Liver (tissue), 9 donors: ENCODE data around the gene OR2D3. TPM values are rescaled to one million over a fixed set of nuclear protein-coding genes. Genes with fewer than 3 reads are reported as not detected.

ENCODE experiments used
- DNase-seq: peaks from one replicate; pipeline ENCODE4 v3.0.0-alpha.2; 2017; ENCODE audit warnings: low spot score
- H3K27ac ChIP-seq, 2 donors: one replicate each; pipeline ENCODE4 v1.7.0; 2013; ENCODE audit warnings: inconsistent platforms in 2 of 2, low read length in 2 of 2, control low read depth in 1 of 2, low read depth in 1 of 2, mild to moderate bottlenecking in 1 of 2
- H3K27me3 ChIP-seq, 4 donors: one replicate each; pipeline versions ENCODE4 v1.6.1 to v1.7.0; 2013; ENCODE audit warnings: low read length in 3 of 4, inconsistent platforms in 1 of 4, mild to moderate bottlenecking in 1 of 4, moderate library complexity in 1 of 4; ENCODE audit not compliant: control insufficient read depth in 4 of 4, insufficient read depth in 4 of 4
- H3K36me3 ChIP-seq, 4 donors: one replicate each; pipeline versions ENCODE4 v1.6.1 to v1.7.0; 2013; ENCODE audit warnings: low read length in 3 of 4, mild to moderate bottlenecking in 3 of 4, low read depth in 1 of 4, moderate library complexity in 1 of 4; ENCODE audit not compliant: control insufficient read depth in 4 of 4, insufficient read depth in 3 of 4
- H3K4me1 ChIP-seq, 4 donors: one replicate each; pipeline versions ENCODE4 v1.6.1 to v1.7.0; 2013; ENCODE audit warnings: low read length in 3 of 4, mild to moderate bottlenecking in 3 of 4, moderate library complexity in 1 of 4; ENCODE audit not compliant: control insufficient read depth in 4 of 4, insufficient read depth in 4 of 4
- H3K4me3 ChIP-seq, 3 donors: one replicate each; pipeline versions ENCODE4 v1.6.1 to v1.7.0; 2013; ENCODE audit warnings: low read length in 3 of 3, control low read depth in 1 of 3, low read depth in 1 of 3, mild to moderate bottlenecking in 1 of 3
- H3K9ac ChIP-seq, 2 donors: one replicate each; pipeline ENCODE4 v1.7.0; 2013; ENCODE audit warnings: low read length in 2 of 2, mild to moderate bottlenecking in 2 of 2, moderate library complexity in 2 of 2, control low read depth in 1 of 2, low read depth in 1 of 2
- H3K9me3 ChIP-seq, 4 donors: one replicate each; pipeline versions ENCODE4 v1.6.1 to v1.7.0; 2013; ENCODE audit warnings: low read length in 3 of 4; ENCODE audit not compliant: control insufficient read depth in 4 of 4
- CTCF ChIP-seq: fragments of 150-350 bp; IDR thresholded peaks from 2 replicates; pipeline ENCODE4 v1.5.1; 2017; ENCODE audit warnings: improper control_type of control experiment, low read depth, low read length; ENCODE audit not compliant: missing input control
- EGR1 ChIP-seq, 2 donors: IDR thresholded peaks; 2 replicates each; pipeline ENCODE4 v1.6.1; 2016 to 2018; ENCODE audit warnings: antibody characterized with exemption in 2 of 2, low read depth in 2 of 2
- FOXA1 ChIP-seq: IDR thresholded peaks from 2 replicates; pipeline ENCODE4 v1.6.1; 2016; ENCODE audit warnings: antibody characterized with exemption
- FOXA2 ChIP-seq: IDR thresholded peaks from 2 replicates; pipeline ENCODE4 v1.6.1; 2016; ENCODE audit warnings: antibody characterized with exemption
- HNF4A ChIP-seq, 2 donors: conservative IDR thresholded peaks; 2 replicates each; pipeline ENCODE4 v1.6.1; 2016; ENCODE audit warnings: antibody characterized with exemption in 2 of 2, mild to moderate bottlenecking in 2 of 2
- HNF4G ChIP-seq: IDR thresholded peaks from 2 replicates; pipeline ENCODE4 v1.6.1; 2016; ENCODE audit warnings: antibody characterized with exemption
- JUND ChIP-seq, 2 donors: IDR thresholded peaks; 2 replicates each; pipeline ENCODE4 v1.6.1; 2016; ENCODE audit warnings: antibody characterized with exemption in 2 of 2
- MAX ChIP-seq: IDR thresholded peaks from 2 replicates; pipeline ENCODE4 v1.6.1; 2016; ENCODE audit warnings: antibody characterized with exemption
- RAD21 ChIP-seq, 2 donors: IDR thresholded peaks; 2 replicates each; pipeline ENCODE4 v1.6.1; 2016; ENCODE audit warnings: antibody characterized with exemption in 2 of 2, mild to moderate bottlenecking in 2 of 2
- RXRA ChIP-seq, 2 donors: IDR thresholded peaks; 2 replicates each; pipeline ENCODE4 v1.6.1; 2017 to 2018; ENCODE audit warnings: antibody characterized with exemption in 2 of 2, mild to moderate bottlenecking in 1 of 2
- SP1 ChIP-seq: IDR thresholded peaks from 2 replicates; pipeline ENCODE4 v1.6.1; 2018; ENCODE audit warnings: antibody characterized with exemption, mild to moderate bottlenecking
- TAF1 ChIP-seq: conservative IDR thresholded peaks from 2 replicates; pipeline ENCODE4 v1.6.1; 2016; ENCODE audit warnings: antibody characterized with exemption, mild to moderate bottlenecking
- YY1 ChIP-seq: IDR thresholded peaks from 2 replicates; pipeline ENCODE4 v1.6.1; 2016; ENCODE audit warnings: antibody characterized with exemption, mild to moderate bottlenecking
- WGBS: extraction: QIAGEN DNeasy Blood & Tissue Kit; methylation state at CpG from one replicate; pipeline ENCODE4 v1.1.7; 2013; 5-methylcytosine and 5-hydroxymethylcytosine counted together
- polyA plus RNA-seq, 2 donors: library from polyadenylated mRNA; stranded (reverse) in 1 of 2; unstranded in 1 of 2; fragments of 200-250 nt in 1 of 2; fragments of >200 nt in 1 of 2; fragmentation: Nextera tagmentation in 1 of 2; extraction: Ambion mirVana in 1 of 2; gene quantifications; one replicate each; pipeline versions ENCODE4 v1.2.1 to v1.2.3, GENCODE V29; 2013 to 2015
- total RNA-seq, 2 donors: library from RNA; depleted of rRNA; stranded (reverse); fragments of >200 nt; gene quantifications; one replicate each; pipeline ENCODE4 v1.2.3, GENCODE V29; 2014
- TF ChIP-seq, protein P1 (sequence below): IDR thresholded peaks from 2 replicates; pipeline ENCODE4 v1.6.1; 2016; ENCODE audit warnings: antibody characterized with exemption
- TF ChIP-seq, protein P2 (sequence below): IDR thresholded peaks from 2 replicates; pipeline ENCODE4 v1.6.1; 2016; ENCODE audit warnings: antibody characterized with exemption
- TF ChIP-seq, protein P3 (sequence below): IDR thresholded peaks from 2 replicates; pipeline ENCODE4 v1.6.1; 2016; ENCODE audit warnings: antibody characterized with exemption, mild to moderate bottlenecking
- donor health status: healthy.
- donor health status: healthy.
- donor health status: healthy.
- donor health status: healthy.
- donor health status: healthy.

OR2D3 gene
- total and polyA plus RNA-seq, 4 donors: not detected

GRCh38 chr11:6911948-6912347 lies 8.9 kb upstream of the OR2D3 start:
- Histone ChIP-seq H3K4me1 (no peaks in the 10 kb centered on the region), H3K27me3 (no peaks in the 10 kb centered on the region), H3K27ac (no peak overlapping the region), H3K9ac (no peak overlapping the region), H3K9me3 (no peaks in the 10 kb centered on the region), H3K36me3 (no peaks in the 10 kb centered on the region), H3K4me3 (no peak overlapping the region)
- TF ChIP-seq, protein P1, sequence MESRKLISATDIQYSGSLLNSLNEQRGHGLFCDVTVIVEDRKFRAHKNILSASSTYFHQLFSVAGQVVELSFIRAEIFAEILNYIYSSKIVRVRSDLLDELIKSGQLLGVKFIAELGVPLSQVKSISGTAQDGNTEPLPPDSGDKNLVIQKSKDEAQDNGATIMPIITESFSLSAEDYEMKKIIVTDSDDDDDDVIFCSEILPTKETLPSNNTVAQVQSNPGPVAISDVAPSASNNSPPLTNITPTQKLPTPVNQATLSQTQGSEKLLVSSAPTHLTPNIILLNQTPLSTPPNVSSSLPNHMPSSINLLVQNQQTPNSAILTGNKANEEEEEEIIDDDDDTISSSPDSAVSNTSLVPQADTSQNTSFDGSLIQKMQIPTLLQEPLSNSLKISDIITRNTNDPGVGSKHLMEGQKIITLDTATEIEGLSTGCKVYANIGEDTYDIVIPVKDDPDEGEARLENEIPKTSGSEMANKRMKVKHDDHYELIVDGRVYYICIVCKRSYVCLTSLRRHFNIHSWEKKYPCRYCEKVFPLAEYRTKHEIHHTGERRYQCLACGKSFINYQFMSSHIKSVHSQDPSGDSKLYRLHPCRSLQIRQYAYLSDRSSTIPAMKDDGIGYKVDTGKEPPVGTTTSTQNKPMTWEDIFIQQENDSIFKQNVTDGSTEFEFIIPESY: no peak
- TF ChIP-seq JUND (IDR thresholded peaks at IDR 0.05): no peak
- no peak for TF ChIP-seq FOXA1
- no peak for TF ChIP-seq MAX
- no peak for TF ChIP-seq CTCF
- TF ChIP-seq FOXA2: no peak
- TF ChIP-seq HNF4G: no peak
- TF ChIP-seq EGR1 (IDR thresholded peaks at IDR 0.05; ENCODE audit: low read depth in 2 of 2): no peak
- no peak for TF ChIP-seq RAD21 (IDR thresholded peaks at IDR 0.05)
- TF ChIP-seq, protein P2, sequence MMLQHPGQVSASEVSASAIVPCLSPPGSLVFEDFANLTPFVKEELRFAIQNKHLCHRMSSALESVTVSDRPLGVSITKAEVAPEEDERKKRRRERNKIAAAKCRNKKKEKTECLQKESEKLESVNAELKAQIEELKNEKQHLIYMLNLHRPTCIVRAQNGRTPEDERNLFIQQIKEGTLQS: no peak
- TF ChIP-seq TAF1: no peak
- no peak for TF ChIP-seq YY1
- TF ChIP-seq HNF4A (conservative IDR thresholded peaks at IDR 0.05): no peak
- no peak for TF ChIP-seq RXRA (IDR thresholded peaks at IDR 0.05)
- 70% methylated on average over 3 of the region's 3 CpGs for WGBS
- no peak for DNase-seq

GRCh38 chr11:6919698-6920097 lies 1.1 kb upstream of the OR2D3 start:
- Histone ChIP-seq H3K27me3 (peaks cover 0 to 6% (median 0%) of the 10 kb centered on the region in 4 donors), H3K4me1 (no peaks in the 10 kb centered on the region), H3K4me3 (no peak overlapping the region), H3K9ac (no peak overlapping the region), H3K27ac (no peak overlapping the region), H3K9me3 (peaks cover 0 to 4% (median 2%) of the 10 kb centered on the region in 4 donors), H3K36me3 (no peaks in the 10 kb centered on the region)
- 35% methylated on average over 2 of the region's 2 CpGs for WGBS
- no peak for DNase-seq
- TF ChIP-seq HNF4A (conservative IDR thresholded peaks at IDR 0.05) (no peak), EGR1 (IDR thresholded peaks at IDR 0.05; ENCODE audit: low read depth in 2 of 2) (no peak), MAX (no peak), CTCF (no peak), RAD21 (IDR thresholded peaks at IDR 0.05) (no peak), FOXA2 (no peak), HNF4G (no peak), SP1 (no peak), TAF1 (no peak)
- TF ChIP-seq, protein P3, sequence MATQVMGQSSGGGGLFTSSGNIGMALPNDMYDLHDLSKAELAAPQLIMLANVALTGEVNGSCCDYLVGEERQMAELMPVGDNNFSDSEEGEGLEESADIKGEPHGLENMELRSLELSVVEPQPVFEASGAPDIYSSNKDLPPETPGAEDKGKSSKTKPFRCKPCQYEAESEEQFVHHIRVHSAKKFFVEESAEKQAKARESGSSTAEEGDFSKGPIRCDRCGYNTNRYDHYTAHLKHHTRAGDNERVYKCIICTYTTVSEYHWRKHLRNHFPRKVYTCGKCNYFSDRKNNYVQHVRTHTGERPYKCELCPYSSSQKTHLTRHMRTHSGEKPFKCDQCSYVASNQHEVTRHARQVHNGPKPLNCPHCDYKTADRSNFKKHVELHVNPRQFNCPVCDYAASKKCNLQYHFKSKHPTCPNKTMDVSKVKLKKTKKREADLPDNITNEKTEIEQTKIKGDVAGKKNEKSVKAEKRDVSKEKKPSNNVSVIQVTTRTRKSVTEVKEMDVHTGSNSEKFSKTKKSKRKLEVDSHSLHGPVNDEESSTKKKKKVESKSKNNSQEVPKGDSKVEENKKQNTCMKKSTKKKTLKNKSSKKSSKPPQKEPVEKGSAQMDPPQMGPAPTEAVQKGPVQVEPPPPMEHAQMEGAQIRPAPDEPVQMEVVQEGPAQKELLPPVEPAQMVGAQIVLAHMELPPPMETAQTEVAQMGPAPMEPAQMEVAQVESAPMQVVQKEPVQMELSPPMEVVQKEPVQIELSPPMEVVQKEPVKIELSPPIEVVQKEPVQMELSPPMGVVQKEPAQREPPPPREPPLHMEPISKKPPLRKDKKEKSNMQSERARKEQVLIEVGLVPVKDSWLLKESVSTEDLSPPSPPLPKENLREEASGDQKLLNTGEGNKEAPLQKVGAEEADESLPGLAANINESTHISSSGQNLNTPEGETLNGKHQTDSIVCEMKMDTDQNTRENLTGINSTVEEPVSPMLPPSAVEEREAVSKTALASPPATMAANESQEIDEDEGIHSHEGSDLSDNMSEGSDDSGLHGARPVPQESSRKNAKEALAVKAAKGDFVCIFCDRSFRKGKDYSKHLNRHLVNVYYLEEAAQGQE: no peak
- TF ChIP-seq, protein P2: no peak
